Keratinocyte (primary cell): ENCODE results near the gene MKLN1. TPM values are rescaled to one million over a fixed set of nuclear protein-coding genes. Genes with fewer than 3 reads are reported as not detected.
"Not testable (repeated sequence)": the region's sequence is repeated elsewhere in the genome, so short reads cannot be mapped to it uniquely, and the experiment has no call there.

Experiments
- DNase-seq: peaks from one replicate; pipeline ENCODE4 v3.0.0-alpha.2; 2011; ENCODE audit warnings: low read depth, missing footprints, low spot score
- FAIRE-seq: peaks from 2 replicates; lab custom pipeline; 2011; peaks lifted over from hg19 to GRCh38; lab: Jason Lieb, UNC
- H2AFZ ChIP-seq: 2 replicates; pipeline ENCODE4 v1.6.0; 2012; ENCODE audit warnings: low read length, control low read depth, inconsistent platforms; ENCODE audit not compliant: control insufficient read depth
- H3K27ac ChIP-seq: 2 replicates; pipeline ENCODE4 v1.5.1; 2011; ENCODE audit warnings: low read length; ENCODE audit not compliant: control insufficient read depth, insufficient read depth
- H3K27me3 ChIP-seq: 3 replicates; pipeline ENCODE4 v1.6.0; 2011; ENCODE audit warnings: low read length; ENCODE audit not compliant: control insufficient read depth, insufficient read depth; ENCODE audit errors: extremely low read depth
- H3K36me3 ChIP-seq, 2 experiments: 2 replicates in 1 of 2; 3 replicates in 1 of 2; pipeline ENCODE4 v1.5.1; 2011; ENCODE audit warnings: low read length in 2 of 2, mild to moderate bottlenecking in 1 of 2; ENCODE audit not compliant: control insufficient read depth in 2 of 2, insufficient read depth in 2 of 2; ENCODE audit errors: extremely low read depth in 1 of 2
- H3K4me1 ChIP-seq: 3 replicates; pipeline ENCODE4 v1.5.1; 2011; ENCODE audit warnings: low read length; ENCODE audit not compliant: control insufficient read depth, insufficient read depth; ENCODE audit errors: extremely low read depth
- H3K4me2 ChIP-seq: 3 replicates; pipeline ENCODE4 v1.6.0; 2011; ENCODE audit warnings: low read depth, low read length; ENCODE audit not compliant: control insufficient read depth, insufficient read depth; ENCODE audit errors: extremely low read depth
- H3K4me3 ChIP-seq, 3 experiments: fragments of 200-600 bp in 1 of 3; sonication (generic) in 1 of 3; 2 replicates in 2 of 3; 3 replicates in 1 of 3; pipeline ENCODE4 v1.5.1; 2011 to 2016; ENCODE audit warnings: low read length in 3 of 3, mild to moderate bottlenecking in 3 of 3, control low read depth in 2 of 3, inconsistent platforms in 1 of 3, low read depth in 1 of 3, mixed read lengths in 1 of 3, mixed run types in 1 of 3, moderate library complexity in 1 of 3; ENCODE audit not compliant: control insufficient read depth in 2 of 3, insufficient read depth in 2 of 3; ENCODE audit errors: extremely low read depth in 1 of 3
- H3K79me2 ChIP-seq: 2 replicates; pipeline ENCODE4 v1.6.0; 2012; ENCODE audit warnings: low read length; ENCODE audit not compliant: control insufficient read depth, insufficient read depth
- H3K9ac ChIP-seq: 3 replicates; pipeline ENCODE4 v1.6.0; 2011; ENCODE audit warnings: low read length; ENCODE audit not compliant: control insufficient read depth, insufficient read depth; ENCODE audit errors: extremely low read depth
- H3K9me1 ChIP-seq: 3 replicates; pipeline ENCODE4 v1.6.0; 2011; ENCODE audit warnings: low read length; ENCODE audit not compliant: control insufficient read depth, insufficient read depth; ENCODE audit errors: extremely low read depth
- H3K9me3 ChIP-seq: 2 replicates; pipeline ENCODE4 v1.5.1; 2012; ENCODE audit warnings: low read depth, low read length; ENCODE audit not compliant: control insufficient read depth
- H4K20me1 ChIP-seq: 3 replicates; pipeline ENCODE4 v1.6.0; 2011; ENCODE audit warnings: low read length; ENCODE audit not compliant: control insufficient read depth, insufficient read depth; ENCODE audit errors: extremely low read depth
- CTCF ChIP-seq, 3 experiments: IDR thresholded peaks in 1 of 3; conservative IDR thresholded peaks in 1 of 3; optimal IDR thresholded peaks in 1 of 3; 2 replicates in 2 of 3; 3 replicates in 1 of 3; pipeline versions ENCODE3 to v1.5.1; 2011; ENCODE audit warnings: low read length in 3 of 3, mild to moderate bottlenecking in 3 of 3, moderate library complexity in 2 of 3, control low read depth in 1 of 3, inconsistent platforms in 1 of 3; ENCODE audit not compliant: insufficient read depth in 2 of 3; ENCODE audit errors: extremely low read depth in 1 of 3
- EZH2 ChIP-seq: IDR thresholded peaks from one replicate; pipeline ENCODE4 v1.6.1; 2012; ENCODE audit warnings: inconsistent platforms, mild to moderate bottlenecking, low read length, moderate library complexity
- dilution Hi-C: fragments of 300-500 bp; cut with MboI; formaldehyde crosslinking; loops from one replicate; pipeline ENCODE4 v1.7.0; 2020; ENCODE audit warnings: low sequenced_read_pairs; ENCODE audit not compliant: extremely low pct_ligation_motif_present
- polyA plus RNA-seq, 5 experiments: library from polyadenylated mRNA; depleted of rRNA in 3 of 5; stranded (reverse) in 3 of 5; stranded (forward) in 1 of 5; unstranded in 1 of 5; fragments of >200 nt; gene quantifications; 1 replicate in 1 of 5; 2 replicates in 3 of 5; 3 replicates in 1 of 5; pipeline versions ENCODE4 v1.2.1 to v1.2.3, GENCODE V29; 2011 to 2012; ENCODE audit warnings: missing spikeins in 2 of 5, low read depth in 1 of 5, low replicate concordance in 1 of 5

Gene MKLN1
- polyA plus RNA-seq, 1 donor (not counting 4 experiments of a cell fraction or from before 2014, with no cell fraction given): 43.8 TPM

GRCh38 chr7:131459256-131459655 is 131.6 kb downstream of the MKLN1 start:
- Histone ChIP-seq H3K4me3 (no peak overlapping the region), H3K79me2 (no peaks in the 10 kb centered on the region), H2AFZ (no peak overlapping the region), H3K9me1 (no peaks in the 10 kb centered on the region), H3K36me3 (peaks cover 4 to 5% of the 10 kb centered on the region in 2 experiments), H3K9me3 (no peaks in the 10 kb centered on the region), H3K27me3 (no peaks in the 10 kb centered on the region), H3K9ac (no peak overlapping the region), H3K27ac (no peak overlapping the region), H3K4me2 (peak overlapping the region; percentile 32), H4K20me1 (no peaks in the 10 kb centered on the region), H3K4me1 (peaks cover 7% of the 10 kb centered on the region)
- dilution Hi-C loops: no loop called here
- FAIRE-seq: peak; percentile 62
- no peak for DNase-seq
- TF ChIP-seq CTCF (optimal IDR thresholded peaks at IDR 0.05 in 1 of 3, IDR thresholded peaks at IDR 0.05 in 1 of 3, conservative IDR thresholded peaks at IDR 0.05 in 1 of 3; ENCODE audit: extremely low read depth in 1 of 3, insufficient read depth in 2 of 3, low read length in 3 of 3) (no peak), EZH2 (no peak)

DNA sequence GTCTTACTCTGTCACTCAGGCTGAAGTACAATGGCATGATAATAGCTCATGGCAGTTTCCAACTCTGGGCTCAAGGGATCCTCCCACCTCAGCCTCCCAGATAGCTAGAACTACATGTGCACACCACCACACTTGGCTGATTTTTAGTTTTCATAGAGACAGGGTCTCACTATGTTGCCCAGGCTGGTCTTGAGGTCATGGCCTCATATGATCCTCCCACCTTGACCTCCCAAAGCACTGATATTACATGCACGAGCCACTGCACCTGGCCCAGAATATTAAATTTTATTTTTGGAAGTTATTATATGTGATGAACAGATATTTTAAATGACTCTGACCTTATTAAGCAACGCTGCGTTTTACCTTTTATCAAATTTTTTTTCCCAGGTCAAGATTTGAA is 134.4 kb downstream of the MKLN1 start:
- H2AFZ ChIP-seq: no peak overlapping the region
- no peak overlapping the region for H3K4me2 ChIP-seq
- no peaks in the 10 kb centered on the region for H3K27me3 ChIP-seq
- H3K27ac ChIP-seq: no peak overlapping the region
- no peaks in the 10 kb centered on the region for H3K79me2 ChIP-seq
- dilution Hi-C loops: no loop called here
- no peaks in the 10 kb centered on the region for H3K9me3 ChIP-seq
- FAIRE-seq (no peak), DNase-seq (no peak)
- TF ChIP-seq CTCF (optimal IDR thresholded peaks at IDR 0.05 in 1 of 3, IDR thresholded peaks at IDR 0.05 in 1 of 3, conservative IDR thresholded peaks at IDR 0.05 in 1 of 3; ENCODE audit: extremely low read depth in 1 of 3, insufficient read depth in 2 of 3, low read length in 3 of 3) (no peak), EZH2 (no peak)
- H3K9me1 ChIP-seq: no peaks in the 10 kb centered on the region
- peaks cover 4 to 6% of the 10 kb centered on the region in 2 experiments for H3K36me3 ChIP-seq
- no peak overlapping the region for H3K9ac ChIP-seq
- no peaks in the 10 kb centered on the region for H4K20me1 ChIP-seq
- peaks cover 7% of the 10 kb centered on the region for H3K4me1 ChIP-seq
- H3K4me3 ChIP-seq: no peak overlapping the region

DNA sequence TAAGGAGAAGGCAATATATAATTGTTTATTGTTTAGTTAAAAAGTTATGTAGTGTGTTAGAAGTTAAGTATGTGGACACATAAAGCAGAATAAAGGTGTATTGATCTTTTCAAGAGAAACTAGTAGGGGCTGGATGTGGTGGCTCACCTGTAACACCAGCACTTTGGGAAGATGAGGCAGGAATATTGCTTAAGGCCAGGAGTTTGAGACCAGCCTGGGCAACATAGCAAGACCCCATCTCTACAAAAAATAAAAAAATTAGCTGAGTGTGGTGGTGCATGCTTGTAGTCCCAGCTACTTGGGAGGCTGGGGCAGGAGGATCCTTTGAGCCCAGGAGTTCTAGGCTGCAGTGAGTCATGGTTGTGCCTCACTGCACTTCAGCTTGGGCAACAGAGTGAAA is 135.0 kb downstream of the MKLN1 start:
- H3K4me3 ChIP-seq, H3K9me3 ChIP-seq, H3K36me3 ChIP-seq, H2AFZ ChIP-seq, H3K27me3 ChIP-seq, dilution Hi-C loops, H3K4me1 ChIP-seq, H3K4me2 ChIP-seq, H3K79me2 ChIP-seq, H3K9ac ChIP-seq, H3K9me1 ChIP-seq, H4K20me1 ChIP-seq, H3K27ac ChIP-seq, DNase-seq, FAIRE-seq: not testable (repeated sequence)
